ENCODE measurements around the gene LRRC49. TPM values are rescaled to one million over a fixed set of nuclear protein-coding genes. Genes with fewer than 3 reads are reported as not detected.
"Not testable (repeated sequence)": the region's sequence is repeated elsewhere in the genome, so short reads cannot be mapped to it uniquely, and the experiment has no call there.

Gene LRRC49
- total RNA-seq, 2 experiments from 2014 or later: 0.50 to 1.6 TPM

DNA sequence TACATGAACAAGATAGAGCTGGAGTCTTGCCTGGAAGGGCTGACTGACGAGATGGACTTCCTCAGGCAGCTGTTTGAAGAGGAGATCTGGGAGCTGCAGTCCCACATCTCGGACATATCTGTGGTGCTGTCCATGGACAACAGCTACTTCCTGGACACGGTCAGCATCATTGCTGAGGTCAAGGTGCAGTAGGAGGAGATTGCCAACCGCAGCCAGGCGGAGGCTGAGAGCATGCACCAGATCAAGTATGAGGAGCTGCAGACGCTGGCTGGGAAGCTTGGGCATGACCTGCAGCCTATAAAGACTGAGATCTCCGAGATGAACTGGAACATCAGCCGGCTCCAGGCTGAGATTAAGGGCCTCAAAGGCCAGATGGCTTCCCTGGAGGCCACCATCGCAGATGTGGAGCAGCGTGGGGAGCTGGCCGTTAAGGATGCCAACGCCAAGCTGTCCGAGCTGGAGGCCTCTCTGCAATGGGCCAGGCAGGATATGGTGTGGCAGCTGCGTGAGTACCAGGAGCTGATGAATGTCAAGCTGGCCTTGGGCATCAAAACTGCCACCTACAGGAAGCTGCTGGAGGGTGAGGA lies 33.2 kb upstream of the LRRC49 start:
- no peak for DNase-seq
- Mint-ChIP-seq H3K27me3 (peaks cover 29% of the 10 kb centered on the region), H3K4me1 (peaks cover 2% of the 10 kb centered on the region), H3K27ac (no peak overlapping the region), H3K4me3 (no peak overlapping the region), H3K9me3 (no peaks in the 10 kb centered on the region), H3K36me3 (no peaks in the 10 kb centered on the region)

DNA sequence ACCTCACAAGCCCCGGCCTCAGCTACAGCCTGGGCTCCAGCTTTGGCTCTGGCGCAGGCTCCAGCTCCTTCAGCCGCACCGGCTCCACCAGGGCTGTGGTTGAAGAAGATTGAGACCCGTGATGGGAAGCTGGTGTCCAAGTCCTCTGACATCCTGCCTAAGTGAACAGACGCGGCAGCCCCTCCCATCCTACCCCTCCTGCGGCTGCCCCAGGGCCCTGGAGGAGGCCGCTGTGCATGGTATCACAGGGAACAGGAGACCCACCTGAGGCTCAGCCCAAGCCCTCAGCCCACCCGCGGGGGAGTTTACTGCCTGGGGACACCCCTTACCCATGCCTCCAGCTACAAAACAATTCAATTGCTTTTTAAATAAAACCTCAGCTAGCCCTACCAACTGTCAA lies 32.6 kb upstream of the LRRC49 start:
- no peak for DNase-seq
- no peaks in the 10 kb centered on the region for H3K9me3 Mint-ChIP-seq
- H3K27me3 Mint-ChIP-seq: peaks cover 23% of the 10 kb centered on the region

DNA sequence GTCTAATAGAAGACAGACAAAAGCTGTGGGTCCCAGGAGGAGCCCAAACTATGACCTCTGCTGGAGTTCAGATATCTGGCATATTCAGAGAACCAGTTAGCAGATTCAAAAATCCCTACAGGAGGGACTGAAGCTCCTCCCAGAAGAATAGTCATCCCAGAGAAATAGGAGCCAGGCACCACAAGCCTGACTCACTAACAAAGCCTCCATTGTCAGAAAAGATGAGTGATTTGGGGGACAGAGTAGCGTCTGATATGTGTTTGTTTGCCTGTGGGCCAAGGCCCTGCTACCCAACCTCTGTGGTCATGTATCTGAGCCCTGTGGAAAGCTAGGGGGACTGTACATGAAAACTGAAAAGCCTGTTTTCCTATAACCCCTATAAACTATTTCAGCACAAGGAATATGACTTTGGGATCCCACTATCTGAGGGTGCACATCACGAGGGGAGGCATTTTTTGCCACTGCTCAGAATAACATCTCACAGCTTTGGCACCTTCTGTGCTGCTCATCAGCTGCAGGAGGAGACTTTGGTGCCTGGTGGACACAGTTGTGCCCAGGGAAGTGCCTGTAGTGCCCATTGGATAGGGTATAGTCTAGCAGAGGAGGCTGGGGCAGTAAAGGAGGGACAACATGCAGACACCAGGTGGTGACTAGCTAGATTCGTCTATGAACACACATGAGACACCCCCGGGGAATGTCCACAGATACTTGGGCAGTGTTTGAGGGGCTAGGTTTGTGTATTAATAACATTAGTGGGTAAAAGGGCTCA lies 29.0 kb upstream of the LRRC49 start:
- peaks cover 6% of the 10 kb centered on the region for H3K27me3 Mint-ChIP-seq
- no peak for DNase-seq
- H3K36me3 Mint-ChIP-seq: no peaks in the 10 kb centered on the region
- H3K27ac Mint-ChIP-seq: no peak overlapping the region
- H3K4me3 Mint-ChIP-seq: no peak overlapping the region
- H3K9me3 Mint-ChIP-seq: no peaks in the 10 kb centered on the region
- no peaks in the 10 kb centered on the region for H3K4me1 Mint-ChIP-seq

More for the DNA sequence above, 32.6 kb upstream of the LRRC49 start:
- Mint-ChIP-seq H3K4me1 (no peaks in the 10 kb centered on the region), H3K4me3 (no peak overlapping the region), H3K27ac (no peak overlapping the region), H3K36me3 (no peaks in the 10 kb centered on the region)

DNA sequence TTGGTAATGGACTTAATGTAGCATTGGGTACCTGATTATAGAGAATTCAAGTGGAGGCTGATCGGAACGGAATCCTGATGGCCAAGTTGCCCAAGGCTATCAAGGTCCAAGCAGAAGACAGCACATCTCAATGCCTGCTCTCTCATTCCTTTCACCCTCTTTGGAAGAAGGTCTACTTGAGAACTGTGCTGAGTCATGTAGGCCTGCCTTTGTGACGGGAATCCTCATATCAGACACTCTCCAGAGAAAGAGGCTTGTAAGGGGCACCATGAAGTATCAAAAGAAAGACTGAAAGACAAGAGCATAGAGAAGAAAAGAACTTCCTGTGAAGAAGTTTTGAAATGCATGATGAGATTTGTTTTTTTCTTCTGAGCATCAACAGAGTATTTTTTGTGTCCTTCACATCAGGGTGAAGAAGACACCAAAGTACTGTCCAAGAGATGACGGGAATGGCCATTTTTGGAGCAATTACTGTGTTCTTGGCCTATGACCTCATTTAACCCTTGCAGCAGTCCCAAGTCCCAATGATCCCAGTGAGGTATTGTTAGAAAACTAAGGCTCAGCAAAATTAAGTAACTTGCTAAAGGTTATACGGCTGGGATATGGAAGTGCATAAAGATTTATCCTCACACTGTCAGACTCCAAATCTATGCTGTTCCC lies 25.5 kb upstream of the LRRC49 start:
- Mint-ChIP-seq H3K27me3 (peaks cover 2% of the 10 kb centered on the region), H3K4me3 (no peak overlapping the region), H3K36me3 (no peaks in the 10 kb centered on the region), H3K4me1 (no peaks in the 10 kb centered on the region), H3K27ac (no peak overlapping the region), H3K9me3 (no peaks in the 10 kb centered on the region)
- no peak for DNase-seq

DNA sequence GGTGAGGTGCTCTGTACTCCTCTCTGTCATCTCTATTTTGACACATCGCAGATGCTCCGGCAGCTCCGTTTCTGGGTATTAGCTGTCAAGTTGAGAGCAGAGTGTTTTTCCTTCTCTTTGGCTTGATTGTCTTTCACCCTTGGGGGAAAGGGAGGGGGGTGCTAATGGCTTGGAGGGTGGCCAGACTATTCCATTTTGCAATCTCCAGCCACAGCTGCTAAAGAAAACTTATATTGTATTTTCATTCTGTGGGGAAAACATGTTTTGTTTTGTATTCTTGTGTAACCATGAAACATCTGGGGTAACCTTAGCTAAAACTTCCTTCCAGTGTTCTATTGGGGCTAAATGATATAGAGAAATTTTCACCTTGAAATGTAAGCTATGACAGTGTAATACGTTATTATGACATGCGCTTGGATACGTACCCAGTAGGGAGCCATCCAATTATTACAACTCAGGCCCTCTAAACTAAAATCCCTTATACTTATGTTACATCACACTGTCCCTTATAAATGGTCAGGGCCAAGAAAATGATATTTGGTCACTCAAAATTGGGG lies 24.6 kb upstream of the LRRC49 start:
- peaks cover 3% of the 10 kb centered on the region for H3K27me3 Mint-ChIP-seq
- H3K27ac Mint-ChIP-seq: no peak overlapping the region
- no peaks in the 10 kb centered on the region for H3K4me1 Mint-ChIP-seq
- DNase-seq: no peak
- H3K36me3 Mint-ChIP-seq: no peaks in the 10 kb centered on the region
- no peak overlapping the region for H3K4me3 Mint-ChIP-seq
- H3K9me3 Mint-ChIP-seq: no peaks in the 10 kb centered on the region

DNA sequence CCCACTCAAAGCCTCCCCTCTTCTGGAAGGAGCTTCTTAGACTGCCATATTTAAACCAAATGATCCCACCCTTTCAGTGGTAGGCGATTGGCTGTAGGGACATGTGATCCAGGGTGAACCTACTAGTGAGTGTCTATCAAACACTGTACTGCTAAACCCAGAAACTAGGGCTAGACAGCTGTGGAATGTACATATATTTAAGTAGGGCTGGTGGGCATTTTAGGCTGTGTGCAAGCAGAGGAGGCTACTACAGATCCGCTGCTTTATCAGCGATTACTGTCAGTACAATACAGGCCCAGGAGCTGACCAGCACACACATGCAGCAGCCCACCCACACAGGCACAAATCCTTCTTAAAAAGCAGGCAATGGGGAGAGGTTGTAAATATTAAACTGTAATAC lies 23.3 kb upstream of the LRRC49 start:
- no peak for DNase-seq
- H3K9me3 Mint-ChIP-seq: no peaks in the 10 kb centered on the region
- no peaks in the 10 kb centered on the region for H3K4me1 Mint-ChIP-seq

DNA sequence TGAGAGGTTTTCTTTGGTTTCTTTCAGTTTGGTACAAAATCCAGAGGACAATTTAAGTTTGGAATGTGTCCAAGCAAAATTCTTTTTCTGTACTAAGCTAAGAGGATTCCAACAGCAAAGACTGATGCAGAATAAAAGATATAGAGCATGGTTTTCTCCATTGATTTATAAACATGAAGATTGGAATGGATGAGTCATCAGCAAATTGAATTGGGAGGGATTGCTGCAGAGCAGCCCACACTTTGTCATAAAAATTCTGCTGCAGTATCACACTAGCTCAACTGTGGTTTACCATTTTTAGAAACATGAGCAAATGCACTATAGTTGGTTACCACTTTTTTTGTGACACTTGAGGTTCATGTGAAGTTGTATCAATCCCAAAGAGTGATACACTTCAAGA lies 22.6 kb upstream of the LRRC49 start:
- no peak overlapping the region for H3K27ac Mint-ChIP-seq
- peaks cover 21% of the 10 kb centered on the region for H3K27me3 Mint-ChIP-seq

More for the DNA sequence above, 23.3 kb upstream of the LRRC49 start:
- no peak overlapping the region for H3K27ac Mint-ChIP-seq
- no peak overlapping the region for H3K4me3 Mint-ChIP-seq
- peaks cover 15% of the 10 kb centered on the region for H3K27me3 Mint-ChIP-seq
- no peaks in the 10 kb centered on the region for H3K36me3 Mint-ChIP-seq

DNA sequence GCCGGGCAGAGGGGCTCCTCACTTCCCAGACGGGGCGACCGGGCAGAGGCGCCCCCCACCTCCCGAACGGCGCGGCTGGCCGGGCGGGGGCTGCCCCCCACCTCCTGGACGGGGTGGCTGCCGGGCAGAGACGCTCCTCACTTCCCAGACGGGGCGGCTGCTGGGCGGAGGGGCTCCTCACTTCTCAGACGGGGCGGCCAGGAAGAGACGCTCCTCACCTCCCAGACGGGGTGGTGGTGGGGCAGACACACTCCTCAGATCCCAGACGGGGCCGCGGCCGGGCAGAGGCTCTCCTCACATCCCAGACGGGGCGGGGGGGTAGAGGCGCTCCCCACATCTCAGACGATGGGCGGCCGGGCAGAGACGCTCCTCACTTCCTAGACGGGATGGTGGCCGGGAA lies 21.1 kb upstream of the LRRC49 start:
- not testable (repeated sequence) for H3K9me3 Mint-ChIP-seq, H3K36me3 Mint-ChIP-seq, DNase-seq, H3K4me1 Mint-ChIP-seq, H3K27ac Mint-ChIP-seq, H3K4me3 Mint-ChIP-seq
- H3K27me3 Mint-ChIP-seq: peaks cover 30% of the 10 kb centered on the region

More for the DNA sequence above, 22.6 kb upstream of the LRRC49 start:
- H3K9me3 Mint-ChIP-seq: no peaks in the 10 kb centered on the region
- no peaks in the 10 kb centered on the region for H3K4me1 Mint-ChIP-seq
- no peak overlapping the region for H3K4me3 Mint-ChIP-seq
- H3K36me3 Mint-ChIP-seq: no peaks in the 10 kb centered on the region
- no peak for DNase-seq

DNA sequence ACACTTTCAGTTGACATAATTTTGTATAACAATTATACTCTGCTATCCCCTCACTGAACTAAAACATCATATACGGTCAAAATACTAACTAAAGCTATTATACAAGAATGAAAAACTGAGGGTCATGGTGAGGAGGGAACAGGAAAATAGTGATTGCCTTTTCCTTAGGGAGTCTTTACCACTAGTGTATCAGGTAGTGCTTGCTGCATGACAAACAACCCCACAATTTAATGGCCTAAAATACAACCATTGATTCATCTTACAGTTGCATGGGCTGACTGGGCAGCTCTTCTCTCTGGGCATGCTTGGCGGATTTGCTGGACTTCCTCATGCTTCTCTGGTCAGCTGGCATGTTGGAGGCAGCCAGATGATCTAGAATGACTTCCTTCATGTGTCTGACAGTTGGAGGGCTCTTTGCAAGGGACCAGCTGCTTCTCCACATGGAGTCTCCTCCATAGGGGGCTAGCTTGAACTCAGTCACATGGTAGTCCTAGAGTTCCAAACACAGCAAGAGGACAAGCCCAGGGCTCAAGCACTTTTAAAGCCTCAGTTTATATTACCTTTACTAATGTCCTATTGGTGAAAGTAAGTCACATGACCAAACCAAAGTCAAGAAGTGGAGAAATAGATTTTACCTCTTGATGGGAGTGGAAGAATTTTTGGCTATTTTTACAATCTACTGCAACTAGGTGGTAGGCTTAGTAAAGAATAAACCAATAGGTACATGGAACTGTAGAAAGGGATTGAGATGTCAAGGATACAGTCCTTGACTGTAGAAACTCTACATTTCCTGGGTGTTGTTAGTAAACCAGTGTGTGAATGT lies 19.2 kb upstream of the LRRC49 start:
- no peaks in the 10 kb centered on the region for H3K36me3 Mint-ChIP-seq
- H3K27ac Mint-ChIP-seq: no peak overlapping the region
- no peaks in the 10 kb centered on the region for H3K4me1 Mint-ChIP-seq
- DNase-seq: no peak
- H3K4me3 Mint-ChIP-seq: no peak overlapping the region
- H3K9me3 Mint-ChIP-seq: no peaks in the 10 kb centered on the region
- peaks cover 31% of the 10 kb centered on the region for H3K27me3 Mint-ChIP-seq

DNA sequence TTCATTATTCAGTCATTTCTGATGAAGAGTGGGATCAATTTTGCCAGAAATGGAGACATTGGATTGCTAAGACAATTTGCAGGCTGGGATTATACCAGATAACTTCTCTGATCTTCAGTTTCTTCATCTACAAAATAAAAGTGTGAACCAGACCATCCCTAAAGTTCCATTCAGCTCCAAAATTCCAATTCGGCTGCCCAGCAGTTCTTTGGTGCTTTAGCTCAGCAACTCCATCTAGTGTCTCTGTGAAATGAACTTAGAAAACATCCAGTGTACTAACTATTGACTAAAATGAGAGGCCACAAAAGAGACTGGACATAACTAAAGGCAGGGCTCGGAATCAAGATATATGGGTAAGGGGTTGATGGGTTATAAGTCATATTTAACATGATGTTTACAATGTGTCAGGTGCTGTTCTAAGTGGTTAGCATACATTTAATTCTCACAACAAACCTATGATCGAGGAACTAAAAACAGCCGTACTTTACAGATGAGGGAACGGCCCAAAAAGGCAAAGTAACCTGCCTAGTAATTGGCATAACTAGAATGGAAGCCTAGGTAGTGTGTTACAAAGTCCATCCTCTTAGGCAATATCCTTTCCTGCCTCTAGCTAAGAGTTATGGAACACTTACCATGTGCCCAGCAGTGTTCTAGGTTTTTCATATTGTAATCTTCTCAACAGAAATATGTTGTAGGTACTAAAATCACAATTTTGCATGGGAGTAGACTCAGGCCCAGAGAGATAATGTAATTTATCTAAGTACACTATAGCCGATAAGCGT lies 17.4 kb upstream of the LRRC49 start:
- peaks cover 37% of the 10 kb centered on the region for H3K27me3 Mint-ChIP-seq
- H3K27ac Mint-ChIP-seq: no peak overlapping the region
- no peak for DNase-seq
- H3K36me3 Mint-ChIP-seq: no peaks in the 10 kb centered on the region
- no peaks in the 10 kb centered on the region for H3K4me1 Mint-ChIP-seq
- no peak overlapping the region for H3K4me3 Mint-ChIP-seq
- H3K9me3 Mint-ChIP-seq: no peaks in the 10 kb centered on the region

DNA sequence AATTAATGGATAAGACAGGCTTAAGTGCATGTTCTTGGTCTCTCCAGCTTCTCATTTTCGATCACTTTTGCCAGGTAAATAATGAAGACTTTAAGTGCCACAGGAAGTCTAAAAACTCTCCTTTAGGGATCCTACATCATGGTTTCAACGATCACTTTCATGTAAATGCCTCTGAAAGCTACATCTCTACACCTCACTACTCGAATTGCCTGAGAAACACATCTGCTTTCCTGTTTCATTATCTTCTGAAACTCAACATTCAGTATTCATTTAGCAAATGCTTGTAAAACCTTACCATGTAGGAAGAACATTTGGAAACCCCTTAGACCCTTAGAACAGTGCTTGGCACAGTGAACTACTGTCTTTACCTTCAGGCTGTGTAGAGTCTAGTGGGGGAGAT lies 16.6 kb upstream of the LRRC49 start:
- no peak overlapping the region for H3K27ac Mint-ChIP-seq

DNA sequence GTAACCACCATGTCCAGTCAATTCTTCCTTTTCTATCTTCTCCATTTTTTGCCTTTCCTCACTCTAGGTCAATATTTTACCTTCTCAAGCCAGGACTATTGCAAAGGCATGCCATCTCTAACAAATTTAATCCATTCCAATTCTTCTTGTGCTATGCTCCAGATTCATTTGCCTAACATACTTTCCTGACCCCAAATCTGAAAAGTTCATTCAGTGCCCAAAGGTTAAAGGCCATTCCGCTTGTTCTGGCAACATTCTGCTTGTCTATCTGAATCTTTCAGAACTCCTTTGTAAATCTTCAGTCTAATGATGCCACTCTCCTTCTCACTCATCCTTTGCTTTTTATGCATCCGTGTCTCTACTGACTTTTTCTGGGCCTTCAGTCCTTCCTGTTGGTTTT lies 15.9 kb upstream of the LRRC49 start:
- Mint-ChIP-seq H3K4me3 (no peak overlapping the region), H3K27me3 (peaks cover 42% of the 10 kb centered on the region), H3K36me3 (no peaks in the 10 kb centered on the region), H3K4me1 (no peaks in the 10 kb centered on the region), H3K9me3 (no peaks in the 10 kb centered on the region), H3K27ac (no peak overlapping the region)
- DNase-seq: no peak

More for the DNA sequence above, 16.6 kb upstream of the LRRC49 start:
- H3K27me3 Mint-ChIP-seq: peaks cover 42% of the 10 kb centered on the region
- H3K9me3 Mint-ChIP-seq: no peaks in the 10 kb centered on the region
- no peak overlapping the region for H3K4me3 Mint-ChIP-seq
- H3K36me3 Mint-ChIP-seq: no peaks in the 10 kb centered on the region
- no peaks in the 10 kb centered on the region for H3K4me1 Mint-ChIP-seq
- no peak for DNase-seq

DNA sequence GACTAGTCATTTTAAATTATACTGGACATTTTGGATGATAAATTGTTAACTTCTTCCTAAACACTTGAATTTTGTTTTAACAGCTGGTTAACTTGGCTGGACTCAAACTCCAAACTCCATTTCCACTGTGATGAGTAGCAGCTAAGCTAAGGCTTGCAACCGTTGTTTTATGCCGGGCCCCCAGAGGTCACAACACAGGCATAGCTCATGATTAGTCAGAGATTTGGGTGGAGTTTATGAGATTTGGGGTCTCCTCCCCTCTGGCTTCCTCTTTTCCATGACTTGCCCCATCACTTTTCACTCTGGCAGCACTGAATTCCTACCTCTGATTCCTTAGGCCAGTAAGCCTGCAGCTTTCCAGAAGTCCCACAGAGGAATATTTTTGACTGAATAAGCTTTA lies 13.2 kb upstream of the LRRC49 start:
- no peak for DNase-seq
- Mint-ChIP-seq H3K4me1 (no peaks in the 10 kb centered on the region), H3K27me3 (peaks cover 45% of the 10 kb centered on the region), H3K9me3 (no peaks in the 10 kb centered on the region), H3K36me3 (no peaks in the 10 kb centered on the region), H3K27ac (no peak overlapping the region), H3K4me3 (no peak overlapping the region)

DNA sequence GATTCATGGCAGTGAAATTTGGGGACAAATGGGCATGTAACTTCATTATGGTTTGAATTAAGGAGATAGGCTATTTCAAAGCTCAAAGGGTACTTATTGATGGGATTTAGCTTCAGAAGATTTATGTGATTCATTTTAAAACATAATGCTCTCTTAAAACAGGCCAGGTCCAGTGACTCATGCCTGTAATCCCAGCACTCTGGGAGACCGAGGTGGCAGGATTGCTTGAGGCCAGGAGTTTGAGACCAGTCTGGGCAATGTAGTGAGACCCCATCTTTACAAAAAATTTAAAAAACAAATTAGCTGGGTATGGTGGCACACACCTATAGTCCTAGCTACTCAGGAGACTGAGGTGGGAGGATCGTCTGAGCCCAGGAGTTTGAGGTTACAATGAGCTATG lies 11.8 kb upstream of the LRRC49 start:
- H3K36me3 Mint-ChIP-seq: no peaks in the 10 kb centered on the region
- no peak for DNase-seq
- H3K9me3 Mint-ChIP-seq: no peaks in the 10 kb centered on the region
- no peak overlapping the region for H3K4me3 Mint-ChIP-seq
- peaks cover 39% of the 10 kb centered on the region for H3K27me3 Mint-ChIP-seq
- H3K4me1 Mint-ChIP-seq: no peaks in the 10 kb centered on the region
- no peak overlapping the region for H3K27ac Mint-ChIP-seq

Data from activated naive CD8-positive, alpha-beta T cell treated with anti-CD3 and anti-CD28 coated beads for 36 hours (primary cell).